ENCODE data around the gene P4HA2.

DNA sequence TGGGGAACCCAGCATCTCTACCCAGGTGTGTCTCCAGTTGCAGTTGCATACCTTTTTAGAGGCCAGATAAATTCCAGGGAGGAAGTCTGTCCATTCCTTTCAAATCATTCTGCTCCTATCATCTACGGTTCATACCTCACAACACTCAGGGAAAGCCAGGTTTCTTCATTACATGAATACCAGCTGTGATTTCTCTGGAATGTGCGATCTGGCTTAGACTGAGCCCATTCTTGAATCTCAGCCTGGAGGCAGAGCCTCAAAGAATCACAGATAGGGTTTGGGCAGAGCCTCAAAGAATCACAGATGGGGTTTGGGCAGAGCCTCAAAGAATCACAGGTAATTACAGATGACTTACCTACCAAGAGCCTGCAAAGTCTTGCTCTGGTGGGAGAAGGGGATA, 7.2 kb downstream of the P4HA2 start:
- TF ChIP-seq, protein P1, sequence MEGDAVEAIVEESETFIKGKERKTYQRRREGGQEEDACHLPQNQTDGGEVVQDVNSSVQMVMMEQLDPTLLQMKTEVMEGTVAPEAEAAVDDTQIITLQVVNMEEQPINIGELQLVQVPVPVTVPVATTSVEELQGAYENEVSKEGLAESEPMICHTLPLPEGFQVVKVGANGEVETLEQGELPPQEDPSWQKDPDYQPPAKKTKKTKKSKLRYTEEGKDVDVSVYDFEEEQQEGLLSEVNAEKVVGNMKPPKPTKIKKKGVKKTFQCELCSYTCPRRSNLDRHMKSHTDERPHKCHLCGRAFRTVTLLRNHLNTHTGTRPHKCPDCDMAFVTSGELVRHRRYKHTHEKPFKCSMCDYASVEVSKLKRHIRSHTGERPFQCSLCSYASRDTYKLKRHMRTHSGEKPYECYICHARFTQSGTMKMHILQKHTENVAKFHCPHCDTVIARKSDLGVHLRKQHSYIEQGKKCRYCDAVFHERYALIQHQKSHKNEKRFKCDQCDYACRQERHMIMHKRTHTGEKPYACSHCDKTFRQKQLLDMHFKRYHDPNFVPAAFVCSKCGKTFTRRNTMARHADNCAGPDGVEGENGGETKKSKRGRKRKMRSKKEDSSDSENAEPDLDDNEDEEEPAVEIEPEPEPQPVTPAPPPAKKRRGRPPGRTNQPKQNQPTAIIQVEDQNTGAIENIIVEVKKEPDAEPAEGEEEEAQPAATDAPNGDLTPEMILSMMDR (IDR thresholded peaks at IDR 0.05; ENCODE audit: poor library complexity), result no peak
- TF ChIP-seq EZH2 (IDR thresholded peaks at IDR 0.05; ENCODE audit: borderline replicate concordance), result no peak
- no peak for TF ChIP-seq EZH2phosphoT487 (IDR thresholded peaks at IDR 0.05; ENCODE audit: low read depth, severe bottlenecking, unreplicated experiment)
